ENCODE results near the gene FRY. TPM values are rescaled to one million over a fixed set of nuclear protein-coding genes. Genes with fewer than 3 reads are reported as not detected.

Gene FRY
- total RNA-seq, 4 donors from 2014 or later = 99.5 to 285 (median 158) TPM

DNA sequence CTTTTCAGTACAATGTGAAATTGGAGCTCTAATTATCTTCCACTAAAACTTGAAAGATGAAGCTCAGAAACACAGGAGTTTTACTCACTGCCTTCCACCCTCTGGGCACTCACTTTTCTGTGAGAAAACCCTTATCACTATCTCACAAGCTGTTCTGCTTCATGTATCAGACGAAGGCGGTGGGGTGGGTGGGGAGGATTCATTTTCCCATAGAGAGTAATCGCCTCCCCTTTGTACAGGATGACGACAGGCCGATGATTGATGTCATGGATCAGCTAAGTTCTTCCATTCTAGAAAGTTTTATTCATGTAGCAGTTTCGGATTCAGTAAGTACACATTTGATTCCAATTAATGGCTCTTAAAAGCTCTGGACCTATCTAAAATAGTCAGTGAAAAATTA, 143.7 kb downstream of the FRY start:
- Histone ChIP-seq H3K9me3 (no peaks in the 10 kb centered on the region), H3K27me3 (no peaks in the 10 kb centered on the region), H3K36me3 (peaks cover 0 to 12% of the 10 kb centered on the region in 2 donors), H3K4me1 (no peaks in the 10 kb centered on the region), H3K4me3 (no peak overlapping the region), H3K27ac (no peak overlapping the region)
- ATAC-seq = no peak
- 71 to 73% methylated on average over 5 to 6 of the region's 6 CpGs for WGBS, 2 donors (ENCODE audit: low coverage in 1 of 2)
- TF ChIP-seq POLR2AphosphoS5 (IDR thresholded peaks at IDR 0.05) = no peak
- TF ChIP-seq, protein P1, sequence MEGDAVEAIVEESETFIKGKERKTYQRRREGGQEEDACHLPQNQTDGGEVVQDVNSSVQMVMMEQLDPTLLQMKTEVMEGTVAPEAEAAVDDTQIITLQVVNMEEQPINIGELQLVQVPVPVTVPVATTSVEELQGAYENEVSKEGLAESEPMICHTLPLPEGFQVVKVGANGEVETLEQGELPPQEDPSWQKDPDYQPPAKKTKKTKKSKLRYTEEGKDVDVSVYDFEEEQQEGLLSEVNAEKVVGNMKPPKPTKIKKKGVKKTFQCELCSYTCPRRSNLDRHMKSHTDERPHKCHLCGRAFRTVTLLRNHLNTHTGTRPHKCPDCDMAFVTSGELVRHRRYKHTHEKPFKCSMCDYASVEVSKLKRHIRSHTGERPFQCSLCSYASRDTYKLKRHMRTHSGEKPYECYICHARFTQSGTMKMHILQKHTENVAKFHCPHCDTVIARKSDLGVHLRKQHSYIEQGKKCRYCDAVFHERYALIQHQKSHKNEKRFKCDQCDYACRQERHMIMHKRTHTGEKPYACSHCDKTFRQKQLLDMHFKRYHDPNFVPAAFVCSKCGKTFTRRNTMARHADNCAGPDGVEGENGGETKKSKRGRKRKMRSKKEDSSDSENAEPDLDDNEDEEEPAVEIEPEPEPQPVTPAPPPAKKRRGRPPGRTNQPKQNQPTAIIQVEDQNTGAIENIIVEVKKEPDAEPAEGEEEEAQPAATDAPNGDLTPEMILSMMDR (IDR thresholded peaks at IDR 0.05) = no peak
- TF ChIP-seq POLR2A (IDR thresholded peaks at IDR 0.05) = no peak

DNA sequence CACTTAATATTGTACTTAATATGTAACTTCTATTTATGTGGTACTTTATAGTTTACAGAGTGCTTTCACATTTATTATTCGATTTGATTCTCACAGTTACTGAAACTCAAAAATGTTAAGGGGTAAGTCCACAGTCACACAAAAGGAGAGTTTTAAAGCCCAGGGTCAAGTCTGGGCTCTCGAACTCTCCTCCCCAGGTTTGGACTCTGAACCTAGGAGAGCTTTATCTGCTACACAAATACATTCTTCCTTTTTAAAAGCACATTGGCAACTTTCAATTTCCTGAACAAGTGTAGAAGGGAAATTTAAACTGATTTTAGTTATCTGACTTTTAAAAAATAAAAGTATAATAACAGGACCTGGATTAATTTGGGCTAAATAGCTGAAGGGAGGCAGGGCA, 144.4 kb downstream of the FRY start:
- H3K36me3 ChIP-seq = peaks cover 0 to 12% of the 10 kb centered on the region in 2 donors
- no peaks in the 10 kb centered on the region for H3K27me3 ChIP-seq
- no peaks in the 10 kb centered on the region for H3K4me1 ChIP-seq
- H3K4me3 ChIP-seq = no peak overlapping the region
- no peak for ATAC-seq
- TF ChIP-seq, protein P1 (IDR thresholded peaks at IDR 0.05) = no peak
- no peak for TF ChIP-seq POLR2AphosphoS5 (IDR thresholded peaks at IDR 0.05)
- no peak for TF ChIP-seq POLR2A (IDR thresholded peaks at IDR 0.05)
- no peak for TF ChIP-seq EP300 (IDR thresholded peaks at IDR 0.05)
- no peak overlapping the region for H3K27ac ChIP-seq
- no peaks in the 10 kb centered on the region for H3K9me3 ChIP-seq
- WGBS, 2 donors (ENCODE audit: low coverage in 1 of 2) = 70 to 96% methylated on average over 2 of the region's 2 CpGs

GRCh38 chr13:32176696-32177095, 145.1 kb downstream of the FRY start:
- Histone ChIP-seq H3K27ac (no peak overlapping the region), H3K4me1 (no peaks in the 10 kb centered on the region), H3K36me3 (peaks cover 0 to 12% of the 10 kb centered on the region in 2 donors), H3K27me3 (no peaks in the 10 kb centered on the region), H3K9me3 (no peaks in the 10 kb centered on the region), H3K4me3 (no peak overlapping the region)
- no peak for ATAC-seq
- TF ChIP-seq EP300 (IDR thresholded peaks at IDR 0.05) = no peak
- TF ChIP-seq, protein P1 (IDR thresholded peaks at IDR 0.05) = no peak
- no peak for TF ChIP-seq POLR2AphosphoS5 (IDR thresholded peaks at IDR 0.05)
- no peak for TF ChIP-seq POLR2A (IDR thresholded peaks at IDR 0.05)
- WGBS, 2 donors (ENCODE audit: low coverage in 1 of 2) = 80% methylated on average over 1 of the region's 1 CpG; no CpG with 5 or more reads in 1 of the 2 donors

GRCh38 chr13:32178763-32179162, 147.2 kb downstream of the FRY start:
- no peaks in the 10 kb centered on the region for H3K9me3 ChIP-seq
- H3K36me3 ChIP-seq = peaks cover 0 to 17% of the 10 kb centered on the region in 2 donors
- no peak for TF ChIP-seq POLR2A (IDR thresholded peaks at IDR 0.05)
- TF ChIP-seq EP300 (IDR thresholded peaks at IDR 0.05) = no peak
- TF ChIP-seq, protein P1 (IDR thresholded peaks at IDR 0.05) = no peak
- TF ChIP-seq POLR2AphosphoS5 (IDR thresholded peaks at IDR 0.05) = no peak
- no peak overlapping the region for H3K4me3 ChIP-seq
- H3K4me1 ChIP-seq = no peaks in the 10 kb centered on the region
- H3K27ac ChIP-seq = no peak overlapping the region
- H3K27me3 ChIP-seq = no peaks in the 10 kb centered on the region
- WGBS, 2 donors (ENCODE audit: low coverage in 1 of 2) = 91 to 97% methylated on average over 5 of the region's 5 CpGs
- ATAC-seq = no peak

GRCh38 chr13:32179708-32180107, 148.1 kb downstream of the FRY start:
- no peak for ATAC-seq
- H3K36me3 ChIP-seq = peaks cover 0 to 22% of the 10 kb centered on the region in 2 donors
- WGBS, 2 donors (ENCODE audit: low coverage in 1 of 2) = 88 to 89% methylated on average over 2 of the region's 2 CpGs
- H3K4me3 ChIP-seq = no peak overlapping the region
- no peak overlapping the region for H3K27ac ChIP-seq
- no peaks in the 10 kb centered on the region for H3K27me3 ChIP-seq
- no peaks in the 10 kb centered on the region for H3K4me1 ChIP-seq
- no peaks in the 10 kb centered on the region for H3K9me3 ChIP-seq
- TF ChIP-seq, protein P1 (IDR thresholded peaks at IDR 0.05) = no peak
- TF ChIP-seq POLR2A (IDR thresholded peaks at IDR 0.05) (no peak), POLR2AphosphoS5 (IDR thresholded peaks at IDR 0.05) (no peak), EP300 (IDR thresholded peaks at IDR 0.05) (no peak)

Measured in gastroesophageal sphincter (tissue), 4 donors.